ENCODE results near the gene NOC3L.

Gene NOC3L

GRCh38 chr10:94293354-94293753 is 69.4 kb downstream of the NOC3L start:
- Histone ChIP-seq H3K4me1 (ENCODE audit: insufficient read depth, low read length) (peaks cover 11% of the 10 kb centered on the region), H3K9me3 (ENCODE audit: insufficient read depth, low read depth, low read length) (no peaks in the 10 kb centered on the region), H3K27me3 (ENCODE audit: insufficient read depth, low read length) (no peaks in the 10 kb centered on the region), H3K4me3 (ENCODE audit: low read length) (no peak overlapping the region), H3K36me3 (ENCODE audit: insufficient read depth, low read depth, low read length) (no peaks in the 10 kb centered on the region), H3K27ac (ENCODE audit: low read length) (no peak overlapping the region), H3K9ac (ENCODE audit: low read depth, low read length) (no peak overlapping the region)

- Histone ChIP-seq H3K4me3 (ENCODE audit: low read length) (no peak overlapping the region), H3K27ac (ENCODE audit: low read length) (no peak overlapping the region), H3K9me3 (ENCODE audit: insufficient read depth, low read depth, low read length) (no peaks in the 10 kb centered on the region)
These were observed 70.2 kb downstream of the NOC3L start for GRCh38 chr10:94292434-94293090.

GRCh38 chr10:94288361-94289101 is 74.2 kb downstream of the NOC3L start:
- Histone ChIP-seq H3K36me3 (ENCODE audit: insufficient read depth, low read depth, low read length) (no peaks in the 10 kb centered on the region), H3K4me3 (ENCODE audit: low read length) (no peak overlapping the region; the same call in 1 of the 2 replicates), H3K9me3 (ENCODE audit: insufficient read depth, low read depth, low read length) (no peaks in the 10 kb centered on the region), H3K27me3 (ENCODE audit: insufficient read depth, low read length) (no peaks in the 10 kb centered on the region), H3K4me1 (ENCODE audit: insufficient read depth, low read length) (peaks cover 14% of the 10 kb centered on the region), H3K27ac (ENCODE audit: low read length) (no peak overlapping the region), H3K9ac (ENCODE audit: low read depth, low read length) (no peak overlapping the region)

More at GRCh38 chr10:94292434-94293090, 70.2 kb downstream of the NOC3L start:
- no peak overlapping the region for H3K9ac ChIP-seq (ENCODE audit: low read depth, low read length)
- H3K36me3 ChIP-seq (ENCODE audit: insufficient read depth, low read depth, low read length), result no peaks in the 10 kb centered on the region
- H3K4me1 ChIP-seq (ENCODE audit: insufficient read depth, low read length), result peaks cover 14% of the 10 kb centered on the region
- H3K27me3 ChIP-seq (ENCODE audit: insufficient read depth, low read length), result no peaks in the 10 kb centered on the region

- no peaks in the 10 kb centered on the region for H3K27me3 ChIP-seq (ENCODE audit: insufficient read depth, low read length)
- no peak overlapping the region for H3K9ac ChIP-seq (ENCODE audit: low read depth, low read length)
- H3K9me3 ChIP-seq (ENCODE audit: insufficient read depth, low read depth, low read length), result no peaks in the 10 kb centered on the region
- H3K4me3 ChIP-seq (ENCODE audit: low read length), result no peak overlapping the region
- peaks cover 14% of the 10 kb centered on the region for H3K4me1 ChIP-seq (ENCODE audit: insufficient read depth, low read length)
- no peaks in the 10 kb centered on the region for H3K36me3 ChIP-seq (ENCODE audit: insufficient read depth, low read depth, low read length)
- no peak overlapping the region for H3K27ac ChIP-seq (ENCODE audit: low read length)
These were observed 75.4 kb downstream of the NOC3L start for GRCh38 chr10:94287336-94287735.

DNA sequence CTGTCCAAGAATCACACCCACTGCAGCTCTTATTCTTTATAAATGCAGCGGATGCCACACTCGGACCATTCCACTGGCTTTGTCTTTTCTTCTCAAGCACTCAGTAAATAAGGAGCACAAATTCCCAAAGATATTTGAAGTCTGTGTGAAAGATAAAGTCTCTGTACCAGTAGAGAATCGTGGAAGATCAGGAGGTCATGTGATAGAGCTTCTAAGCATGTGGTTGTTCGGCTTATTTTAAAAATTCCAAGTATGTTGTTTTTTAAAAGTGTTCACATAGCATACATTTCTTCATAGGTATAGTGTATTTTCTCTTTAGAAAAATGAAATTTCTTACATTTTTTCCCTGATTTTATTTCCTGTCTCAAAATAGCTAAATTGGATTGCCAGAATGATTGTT is 75.8 kb downstream of the NOC3L start:
- H3K4me3 ChIP-seq (ENCODE audit: low read length), result no peak overlapping the region
- H3K9me3 ChIP-seq (ENCODE audit: insufficient read depth, low read depth, low read length), result no peaks in the 10 kb centered on the region
- no peak overlapping the region for H3K27ac ChIP-seq (ENCODE audit: low read length)
- H3K4me1 ChIP-seq (ENCODE audit: insufficient read depth, low read length), result peaks cover 14% of the 10 kb centered on the region
- H3K36me3 ChIP-seq (ENCODE audit: insufficient read depth, low read depth, low read length), result no peaks in the 10 kb centered on the region
- H3K27me3 ChIP-seq (ENCODE audit: insufficient read depth, low read length), result no peaks in the 10 kb centered on the region
- H3K9ac ChIP-seq (ENCODE audit: low read depth, low read length), result no peak overlapping the region

- no peak overlapping the region for H3K27ac ChIP-seq (ENCODE audit: low read length)
- no peak overlapping the region for H3K9ac ChIP-seq (ENCODE audit: low read depth, low read length)
- no peaks in the 10 kb centered on the region for H3K9me3 ChIP-seq (ENCODE audit: insufficient read depth, low read depth, low read length)
- no peak overlapping the region for H3K4me3 ChIP-seq (ENCODE audit: low read length)
- H3K27me3 ChIP-seq (ENCODE audit: insufficient read depth, low read length), result no peaks in the 10 kb centered on the region
- peaks cover 16% of the 10 kb centered on the region for H3K4me1 ChIP-seq (ENCODE audit: insufficient read depth, low read length)
- no peaks in the 10 kb centered on the region for H3K36me3 ChIP-seq (ENCODE audit: insufficient read depth, low read depth, low read length)
These were observed 77.5 kb downstream of the NOC3L start for GRCh38 chr10:94285271-94285670.
